Medulla oblongata (tissue), 1 donor: Measurements from ENCODE around the gene FPR2.
"Not testable (repeated sequence)": the region's sequence is repeated elsewhere in the genome, so short reads cannot be mapped to it uniquely, and the experiment has no call there.

ENCODE experiments used
- DNase-seq: peaks from one replicate; pipeline ENCODE4 v3.0.0-alpha.2; 2015; ENCODE audit errors: extremely low spot score

FPR2 gene

GRCh38 chr19:51805396-51805795, 44.4 kb downstream of the FPR2 start:
- not testable (repeated sequence) for DNase-seq

GRCh38 chr19:51806571-51806970, 45.6 kb downstream of the FPR2 start:
- DNase-seq, result not testable (repeated sequence)

GRCh38 chr19:51807111-51807701, 46.2 kb downstream of the FPR2 start:
- no peak for DNase-seq

GRCh38 chr19:51807925-51808324, 46.9 kb downstream of the FPR2 start:
- DNase-seq, result no peak

GRCh38 chr19:51808333-51808986, 47.5 kb downstream of the FPR2 start:
- DNase-seq, result no peak

GRCh38 chr19:51809787-51810186, 48.8 kb downstream of the FPR2 start:
- no peak for DNase-seq

- DNase-seq, result no peak
These were observed 49.2 kb downstream of the FPR2 start for GRCh38 chr19:51810223-51810622.

- peak; percentile 85 for DNase-seq
These were observed 50.4 kb downstream of the FPR2 start for GRCh38 chr19:51811344-51811743.

GRCh38 chr19:51815043-51815442, 54.1 kb downstream of the FPR2 start:
- DNase-seq, result no peak

GRCh38 chr19:51816711-51817110, 55.7 kb downstream of the FPR2 start:
- DNase-seq, result no peak

- no peak for DNase-seq
These were observed 59.0 kb downstream of the FPR2 start for GRCh38 chr19:51820011-51820410.
